AG04449 (cell line): ENCODE results near the gene CYP4B1.

Experiments
- CTCF ChIA-PET: fragments of 350-600 bp; formaldehyde crosslinking; extraction: SDS; loops from one replicate; lab custom pipeline; 2021; ENCODE audit warnings: antibody characterized with exemption; lab: Yijun Ruan, JAX
- POLR2A ChIA-PET: fragments of 400-600, 350-600 bp; formaldehyde crosslinking; extraction: SDS; loops from one replicate; lab custom pipeline; 2020; ENCODE audit warnings: antibody characterized with exemption, inconsistent platforms; lab: Yijun Ruan, JAX
- DNase-seq: peaks from one replicate; pipeline ENCODE4 v3.0.0-alpha.2; 2010; ENCODE audit warnings: low read depth, low spot score
- H3K4me3 ChIP-seq: 2 replicates; pipeline ENCODE4 v1.5.1; 2011; ENCODE audit warnings: low read depth, mild to moderate bottlenecking, control low read depth, low read length
- CTCF ChIP-seq: IDR thresholded peaks from one replicate; pipeline ENCODE4 v1.5.1; 2011; ENCODE audit warnings: mild to moderate bottlenecking, moderate library complexity, low read length, control low read depth, inconsistent platforms; ENCODE audit not compliant: insufficient read depth; ENCODE audit errors: missing control alignments

Gene CYP4B1

GRCh38 chr1:46812065-46812963 lies 13.5 kb downstream of the CYP4B1 start:
- no peak overlapping the region for H3K4me3 ChIP-seq
- ChIA-PET CTCF (no interaction called here), POLR2A (no interaction called here)
- no peak for TF ChIP-seq CTCF
- DNase-seq = no peak

- ChIA-PET POLR2A (no interaction called here), CTCF (no interaction called here)
- no peak overlapping the region for H3K4me3 ChIP-seq
- no peak for TF ChIP-seq CTCF
- no peak for DNase-seq
Observed at GRCh38 chr1:46812996-46813857, 14.4 kb downstream of the CYP4B1 start.

DNA sequence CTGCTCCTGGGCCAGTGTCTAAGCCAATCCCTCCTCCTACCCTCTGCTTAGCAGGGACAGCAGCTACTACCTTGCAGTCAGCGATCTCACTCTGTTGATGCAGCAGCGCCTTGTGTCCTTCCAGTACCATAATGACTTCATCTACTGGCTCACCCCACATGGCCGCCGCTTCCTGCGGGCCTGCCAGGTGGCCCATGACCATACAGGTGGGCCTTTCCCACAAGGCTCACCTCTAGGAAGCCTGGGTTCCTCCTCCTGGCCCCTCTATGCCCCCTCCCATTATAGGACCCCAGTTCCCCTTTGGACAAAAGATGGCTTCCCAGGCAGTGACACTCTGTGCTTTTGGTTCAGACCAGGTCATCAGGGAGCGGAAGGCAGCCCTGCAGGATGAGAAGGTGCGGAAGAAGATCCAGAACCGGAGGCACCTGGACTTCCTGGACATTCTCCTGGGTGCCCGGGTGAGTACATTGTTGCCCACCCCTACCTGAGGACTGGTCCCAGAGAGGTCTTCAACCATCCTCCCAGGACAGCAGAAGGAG lies 15.1 kb downstream of the CYP4B1 start:
- no peak for DNase-seq
- CTCF ChIA-PET = no interaction called here
- POLR2A ChIA-PET = no interaction called here
- H3K4me3 ChIP-seq = no peak overlapping the region
- no peak for TF ChIP-seq CTCF

DNA sequence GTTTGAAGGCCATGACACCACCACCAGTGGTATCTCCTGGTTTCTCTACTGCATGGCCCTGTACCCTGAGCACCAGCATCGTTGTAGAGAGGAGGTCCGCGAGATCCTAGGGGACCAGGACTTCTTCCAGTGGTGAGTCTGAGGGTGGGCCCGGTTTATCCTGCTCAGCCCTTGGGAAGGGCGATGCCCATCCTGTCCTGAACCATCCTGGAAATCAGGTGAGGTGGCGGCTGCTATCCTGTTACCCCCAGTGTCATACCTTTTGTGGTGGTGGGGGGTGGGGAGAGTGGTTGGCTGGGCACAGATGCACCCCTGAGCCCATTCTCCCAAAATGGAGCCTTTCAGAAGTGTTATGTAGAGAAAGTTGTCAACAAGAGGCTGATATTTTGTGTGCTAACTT lies 16.3 kb downstream of the CYP4B1 start:
- no peak for TF ChIP-seq CTCF
- CTCF ChIA-PET = no interaction called here
- no peak overlapping the region for H3K4me3 ChIP-seq
- POLR2A ChIA-PET = no interaction called here
- no peak for DNase-seq

DNA sequence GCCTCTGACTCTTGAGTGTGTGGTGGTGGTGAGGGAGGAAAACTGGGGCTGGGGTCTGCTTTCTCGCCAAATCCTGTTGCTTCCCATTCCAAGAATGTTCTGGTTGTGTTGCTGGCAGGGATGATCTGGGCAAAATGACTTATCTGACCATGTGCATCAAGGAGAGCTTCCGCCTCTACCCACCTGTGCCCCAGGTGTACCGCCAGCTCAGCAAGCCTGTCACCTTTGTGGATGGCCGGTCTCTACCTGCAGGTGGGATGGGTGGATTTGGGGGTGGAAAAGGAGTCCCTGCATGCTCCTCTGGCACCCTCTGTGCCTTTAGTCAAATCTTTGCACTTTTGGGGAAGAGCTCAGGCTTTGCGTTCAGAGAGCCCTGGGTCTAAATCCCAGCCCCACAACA lies 18.1 kb downstream of the CYP4B1 start:
- H3K4me3 ChIP-seq = no peak overlapping the region
- no peak for DNase-seq
- CTCF ChIA-PET = no interaction called here
- TF ChIP-seq CTCF = no peak
- POLR2A ChIA-PET = no interaction called here

DNA sequence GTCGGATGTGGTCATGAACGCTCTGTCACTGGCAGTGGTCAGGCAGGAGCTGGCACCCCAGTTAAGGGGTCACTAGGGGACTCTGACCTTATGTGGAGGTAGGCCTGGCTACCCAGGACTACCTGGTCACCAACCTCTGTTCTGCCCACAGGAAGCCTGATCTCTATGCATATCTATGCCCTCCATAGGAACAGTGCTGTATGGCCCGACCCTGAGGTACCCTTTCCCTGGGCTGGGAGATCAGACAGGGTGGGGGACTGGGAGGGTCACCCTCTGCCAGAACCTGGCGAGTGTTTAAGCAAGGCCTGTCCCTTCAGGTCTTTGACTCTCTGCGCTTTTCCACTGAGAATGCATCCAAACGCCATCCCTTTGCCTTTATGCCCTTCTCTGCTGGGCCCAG lies 19.0 kb downstream of the CYP4B1 start:
- CTCF ChIA-PET = no interaction called here
- TF ChIP-seq CTCF = no peak
- no peak overlapping the region for H3K4me3 ChIP-seq
- POLR2A ChIA-PET = no interaction called here
- no peak for DNase-seq
